Activated CD8-positive, alpha-beta T cell treated with anti-CD3 and anti-CD28 coated beads for 36 hours (primary cell): ENCODE results near the gene NOP56. TPM values are rescaled to one million over a fixed set of nuclear protein-coding genes. Genes with fewer than 3 reads are reported as not detected.

Experiments used
- ATAC-seq: fragments of 200-7000 bp; cut with Tn5 transposase; one replicate; pipeline ENCODE4 v1.10.0; 2021; ENCODE audit warnings: mild to moderate bottlenecking, moderate library complexity
- CTCF ChIA-PET: fragments of 350-600 bp; sonication (Branson Sonifier 250); formaldehyde crosslinking; loops from one replicate; lab custom pipeline; 2021; ENCODE audit warnings: antibody characterized with exemption; lab: Charles Lee
- POLR2A ChIA-PET: fragments of 350-600 bp; sonication (Branson Sonifier 250); formaldehyde crosslinking; loops from one replicate; lab custom pipeline; 2021; ENCODE audit warnings: antibody characterized with exemption; lab: Charles Lee
- DNase-seq: peaks from one replicate; pipeline ENCODE4 v3.0.0-alpha.2; 2020
- H3K27ac Mint-ChIP-seq: one replicate; pipeline ENCODE4 v1.8.0; 2021; ENCODE audit warnings: mild to moderate bottlenecking, mixed read lengths
- H3K27me3 Mint-ChIP-seq: one replicate; pipeline ENCODE4 v1.8.0; 2021; ENCODE audit warnings: mixed read lengths
- H3K36me3 Mint-ChIP-seq: one replicate; pipeline ENCODE4 v1.8.0; 2021; ENCODE audit warnings: low read depth, mixed read lengths
- H3K4me1 Mint-ChIP-seq: one replicate; pipeline ENCODE4 v1.8.0; 2021; ENCODE audit warnings: low read depth, mixed read lengths
- H3K4me3 Mint-ChIP-seq: one replicate; pipeline ENCODE4 v1.8.0; 2021; ENCODE audit warnings: mild to moderate bottlenecking, moderate library complexity, mixed read lengths
- H3K9me3 Mint-ChIP-seq: one replicate; pipeline ENCODE4 v1.8.0; 2021; ENCODE audit warnings: mixed read lengths
- CTCF ChIP-seq: fragments of 200-600 bp; IDR thresholded peaks from one replicate; pipeline ENCODE4 v1.8.0; 2022; ENCODE audit warnings: antibody characterized with exemption, mild to moderate bottlenecking
- intact Hi-C: fragments of 100-400 bp; cut with micrococcal nuclease; formaldehyde crosslinking; loops from one replicate; pipeline ENCODE4 v1.10.0; 2022
- total RNA-seq, 2 experiments: library from RNA; stranded (reverse); gene quantifications; one replicate each; pipeline ENCODE4 v1.2.3, GENCODE V29; 2021

NOP56 gene
- total RNA-seq, 2 experiments from 2014 or later, result 587 to 596 TPM

GRCh38 chr20:2640260-2640659, 12.2 kb upstream of the NOP56 start:
- ChIA-PET POLR2A (interaction anchor here (0.6 kb wide), 1 partner anchor 87 kb away, joined by 3 read pairs; no protein-coding TSS in a partner anchor), CTCF (no interaction called here)
- Mint-ChIP-seq H3K27me3 (no peaks in the 10 kb centered on the region), H3K4me3 (no peak overlapping the region), H3K9me3 (no peaks in the 10 kb centered on the region), H3K4me1 (no peaks in the 10 kb centered on the region), H3K27ac (no peak overlapping the region), H3K36me3 (peaks cover 7% of the 10 kb centered on the region)
- intact Hi-C loops, result loop anchor here (10.0 kb wide), 1 partner anchor 115 kb away; no protein-coding TSS in a partner anchor
- TF ChIP-seq CTCF, result no peak
- DNase-seq, result no peak
- ATAC-seq, result no peak

- ATAC-seq (no peak), DNase-seq (no peak)
- Mint-ChIP-seq H3K27ac (no peak overlapping the region), H3K9me3 (no peaks in the 10 kb centered on the region), H3K36me3 (peaks cover 7% of the 10 kb centered on the region), H3K4me3 (no peak overlapping the region), H3K4me1 (no peaks in the 10 kb centered on the region), H3K27me3 (no peaks in the 10 kb centered on the region)
- intact Hi-C loops, result loop anchor here (10.0 kb wide), 1 partner anchor 116 kb away; no protein-coding TSS in a partner anchor
- ChIA-PET POLR2A (no interaction called here), CTCF (interaction anchor here (1.4 kb wide), 1 partner anchor 119 kb away, joined by 5 read pairs; no protein-coding TSS in a partner anchor)
- TF ChIP-seq CTCF, result no peak
Measured at GRCh38 chr20:2640899-2641298, 11.5 kb upstream of the NOP56 start.

- Mint-ChIP-seq H3K9me3 (no peaks in the 10 kb centered on the region), H3K4me1 (peaks cover 3% of the 10 kb centered on the region), H3K27me3 (no peaks in the 10 kb centered on the region), H3K36me3 (peaks cover 7% of the 10 kb centered on the region), H3K27ac (no peak overlapping the region), H3K4me3 (no peak overlapping the region)
- DNase-seq (no peak), ATAC-seq (peak; percentile 60)
- no peak for TF ChIP-seq CTCF
- ChIA-PET CTCF (interaction anchor here (0.9 kb wide), 1 partner anchor 37 kb away, joined by 3 read pairs; no protein-coding TSS in a partner anchor), POLR2A (interaction anchor here (0.7 to 1.3 kb wide), 4 partner anchors 8 to 311 kb away, joined by 3 to 4 read pairs (median 3); partner anchors contain the start of gene NOP56)
- intact Hi-C loops, result loop anchor here (10.0 kb wide), 1 partner anchor 119 kb away; no protein-coding TSS in a partner anchor
Measured at GRCh38 chr20:2643708-2644107, 8.7 kb upstream of the NOP56 start.

- H3K27me3 Mint-ChIP-seq, result no peaks in the 10 kb centered on the region
- CTCF ChIA-PET, result interaction anchor here (9.3 kb wide), 1 partner anchor 131 kb away, joined by 103 read pairs; no protein-coding TSS in a partner anchor
- POLR2A ChIA-PET, result interaction anchor here (0.7 to 9.2 kb wide), 26 partner anchors 9 to 977 kb away, joined by 3 to 156 read pairs (median 4); partner anchors contain the start of genes IDH3B, PCED1A, SNRPB and VPS16
- no peaks in the 10 kb centered on the region for H3K9me3 Mint-ChIP-seq
- peak overlapping the region; percentile 89 for H3K4me3 Mint-ChIP-seq
- H3K27ac Mint-ChIP-seq, result peak overlapping the region; percentile 90
- no peak for TF ChIP-seq CTCF
- H3K36me3 Mint-ChIP-seq, result peaks cover 53% of the 10 kb centered on the region
- intact Hi-C loops, result no loop called here
- H3K4me1 Mint-ChIP-seq, result peaks cover 41% of the 10 kb centered on the region
- ATAC-seq (peak; percentile 40), DNase-seq (peak; percentile 52)
Measured at GRCh38 chr20:2652724-2653555, 508 bp downstream of the NOP56 start.
